ENCODE results near the gene PAPOLG. TPM values are rescaled to one million over a fixed set of nuclear protein-coding genes. Genes with fewer than 3 reads are reported as not detected.

PAPOLG gene
- total RNA-seq = 10 to 100 TPM; 19.6 to 25.4 (median 19.8) TPM
- total RNA-seq (2013) = 45.2 TPM

DNA sequence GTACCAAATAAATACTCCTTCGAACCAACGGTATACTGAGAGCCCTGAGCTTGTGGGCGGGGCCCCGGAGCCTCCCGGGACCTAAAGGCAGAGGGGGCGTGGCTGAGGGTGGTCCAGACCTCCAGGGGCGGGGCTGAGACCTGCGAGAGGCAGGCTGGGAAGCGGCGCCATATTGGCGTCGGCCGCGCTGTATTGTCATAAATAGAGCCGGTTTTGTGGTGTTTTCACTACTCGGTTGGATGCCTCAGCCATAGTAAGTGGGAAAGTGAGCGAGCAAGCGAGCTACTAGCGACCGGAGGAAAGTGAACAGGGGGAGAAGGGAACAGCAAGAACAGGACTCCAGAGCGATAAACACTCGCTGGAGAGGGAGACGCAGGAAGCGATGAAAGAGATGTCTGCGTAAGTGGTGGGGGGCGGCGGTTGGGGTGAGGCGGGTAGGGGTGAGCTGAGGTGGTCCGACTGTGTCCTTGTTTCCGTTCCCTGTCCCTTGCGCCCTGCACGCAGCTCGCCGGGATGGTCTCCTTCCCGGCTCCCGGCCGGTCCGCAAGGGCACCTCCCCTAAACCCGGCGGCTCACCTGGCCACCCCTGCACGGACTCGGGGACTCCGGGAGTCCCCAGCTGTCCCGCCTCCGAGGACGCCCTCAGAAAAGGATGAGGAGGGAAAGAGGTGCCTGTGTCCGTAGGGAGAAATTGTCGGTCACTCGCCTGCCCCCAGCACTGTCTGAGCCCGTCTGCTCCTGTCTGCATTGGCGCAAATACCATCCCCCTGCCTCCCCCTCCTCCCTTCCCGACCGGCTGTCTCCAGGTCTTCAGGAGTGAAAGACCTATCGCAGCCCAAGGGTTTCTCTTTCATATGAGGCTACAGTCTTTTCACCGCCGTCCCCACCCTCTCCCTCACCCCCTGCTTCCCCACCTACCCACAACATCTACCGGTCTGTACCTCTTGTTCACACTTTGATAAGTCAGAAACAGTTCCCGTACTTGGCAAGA lies at the start of gene PAPOLG:
Gene PAPOLG, plus strand, starts transcription at position 172 of the 991 bp plus-strand sequence. Its CDS starts 211 bp downstream, at position 383.
- ATAC-seq (peak; percentile 97 to 99 (median 99)), DNase-seq (peak; percentile 94 to 98)
- Mint-ChIP-seq H3K4me3 (peak within 1 kb of the TSS; percentile 98), H3K36me3 (peaks cover 21% of the 10 kb centered on the region), H3K9me3 (no peaks in the 10 kb centered on the region), H3K27me3 (ENCODE audit: low read depth in 2 of 2) (no peaks in the 10 kb centered on the region), H3K27ac (peak within 1 kb of the TSS; percentile 94 to 95), H3K4me1 (peaks cover 28 to 47% of the 10 kb centered on the region in 2 donors)
- WGBS (ENCODE audit: insufficient coverage) = under 1% methylated on average over 57 of the region's 58 CpGs
- Histone ChIP-seq H3K27ac (ENCODE audit: low read length) (peak within 1 kb of the TSS; percentile 83), H3K9me3 (ENCODE audit: control insufficient read depth, insufficient read depth, low read length) (no peaks in the 10 kb centered on the region), H3K4me1 (ENCODE audit: control insufficient read depth, insufficient read depth, low read length) (no peaks in the 10 kb centered on the region), H3K36me3 (ENCODE audit: control insufficient read depth, insufficient read depth, low read length) (peaks cover 18% of the 10 kb centered on the region), H3K4me3 (ENCODE audit: low read length) (peak within 1 kb of the TSS; percentile 79), H3K27me3 (ENCODE audit: control insufficient read depth, insufficient read depth, low read length) (no peaks in the 10 kb centered on the region)
- TF ChIP-seq, protein P1, sequence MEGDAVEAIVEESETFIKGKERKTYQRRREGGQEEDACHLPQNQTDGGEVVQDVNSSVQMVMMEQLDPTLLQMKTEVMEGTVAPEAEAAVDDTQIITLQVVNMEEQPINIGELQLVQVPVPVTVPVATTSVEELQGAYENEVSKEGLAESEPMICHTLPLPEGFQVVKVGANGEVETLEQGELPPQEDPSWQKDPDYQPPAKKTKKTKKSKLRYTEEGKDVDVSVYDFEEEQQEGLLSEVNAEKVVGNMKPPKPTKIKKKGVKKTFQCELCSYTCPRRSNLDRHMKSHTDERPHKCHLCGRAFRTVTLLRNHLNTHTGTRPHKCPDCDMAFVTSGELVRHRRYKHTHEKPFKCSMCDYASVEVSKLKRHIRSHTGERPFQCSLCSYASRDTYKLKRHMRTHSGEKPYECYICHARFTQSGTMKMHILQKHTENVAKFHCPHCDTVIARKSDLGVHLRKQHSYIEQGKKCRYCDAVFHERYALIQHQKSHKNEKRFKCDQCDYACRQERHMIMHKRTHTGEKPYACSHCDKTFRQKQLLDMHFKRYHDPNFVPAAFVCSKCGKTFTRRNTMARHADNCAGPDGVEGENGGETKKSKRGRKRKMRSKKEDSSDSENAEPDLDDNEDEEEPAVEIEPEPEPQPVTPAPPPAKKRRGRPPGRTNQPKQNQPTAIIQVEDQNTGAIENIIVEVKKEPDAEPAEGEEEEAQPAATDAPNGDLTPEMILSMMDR (IDR thresholded peaks at IDR 0.05) = no peak
- intact Hi-C loops (cut with micrococcal nuclease) = no loop called here

- DNase-seq = peak in 1 of 2 donors; percentile 67
- Histone ChIP-seq H3K4me1 (ENCODE audit: control insufficient read depth, insufficient read depth, low read length) (no peaks in the 10 kb centered on the region), H3K27me3 (ENCODE audit: control insufficient read depth, insufficient read depth, low read length) (no peaks in the 10 kb centered on the region), H3K4me3 (ENCODE audit: low read length) (no peak overlapping the region), H3K36me3 (ENCODE audit: control insufficient read depth, insufficient read depth, low read length) (no peaks in the 10 kb centered on the region), H3K9me3 (ENCODE audit: control insufficient read depth, insufficient read depth, low read length) (no peaks in the 10 kb centered on the region), H3K27ac (ENCODE audit: low read length) (no peak overlapping the region)
- H3K36me3 Mint-ChIP-seq = no peaks in the 10 kb centered on the region
- TF ChIP-seq, protein P1 (IDR thresholded peaks at IDR 0.05) = peak; percentile 80
- no peaks in the 10 kb centered on the region for H3K9me3 Mint-ChIP-seq
- intact Hi-C loops (cut with micrococcal nuclease) = loop anchor here (1.0 kb wide), 1 partner anchor 291 kb away; no protein-coding TSS in a partner anchor
- WGBS (ENCODE audit: insufficient coverage) = 69% methylated on average over 11 of the region's 11 CpGs
- no peak overlapping the region for H3K4me3 Mint-ChIP-seq
- peaks cover 4 to 14% of the 10 kb centered on the region in 2 donors for H3K27me3 Mint-ChIP-seq (ENCODE audit: low read depth in 2 of 2)
- no peak overlapping the region for H3K27ac Mint-ChIP-seq
- peaks cover 5 to 8% of the 10 kb centered on the region in 2 donors for H3K4me1 Mint-ChIP-seq
- ATAC-seq = peak; percentile 68 to 75 (median 74)
Measured at GRCh38 chr2:60707750-60708371, 48.2 kb upstream of the PAPOLG start.

DNA sequence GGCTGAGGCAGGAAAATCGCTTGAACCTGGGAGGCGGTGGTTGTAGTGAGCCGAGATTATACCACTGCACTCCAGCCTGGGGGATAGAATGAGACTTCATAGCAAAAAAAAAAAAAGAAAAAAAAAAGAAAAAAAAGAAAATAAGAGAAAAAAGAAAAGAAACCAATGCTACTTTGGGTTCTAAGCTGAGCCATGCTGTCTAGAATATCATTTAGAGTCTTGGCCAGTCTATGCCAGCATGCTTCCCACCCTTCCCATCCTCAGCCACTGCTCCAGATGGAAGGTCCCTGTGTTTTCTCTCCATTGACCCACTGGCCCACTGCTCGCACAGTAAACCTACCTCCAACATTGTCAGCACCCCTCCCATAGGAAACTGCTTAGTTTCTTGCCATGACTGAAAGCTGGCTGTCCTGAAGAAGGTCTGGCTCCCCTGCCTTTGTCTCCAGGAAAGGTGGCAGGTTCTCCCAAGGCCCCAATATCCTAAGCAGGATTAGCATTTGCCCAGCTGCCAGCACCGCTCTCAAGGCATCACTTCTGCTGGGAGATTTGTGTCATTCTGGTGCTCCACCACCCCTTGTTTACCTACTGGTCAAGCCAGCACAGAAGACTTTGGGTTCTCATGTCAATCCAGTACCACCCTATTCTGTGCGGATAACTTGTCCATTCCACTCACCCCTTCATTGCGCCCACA lies 47.3 kb upstream of the PAPOLG start:
- no peaks in the 10 kb centered on the region for H3K27me3 ChIP-seq (ENCODE audit: control insufficient read depth, insufficient read depth, low read length)
- H3K9me3 ChIP-seq (ENCODE audit: control insufficient read depth, insufficient read depth, low read length) = no peaks in the 10 kb centered on the region
- no peaks in the 10 kb centered on the region for H3K36me3 Mint-ChIP-seq
- ATAC-seq (no peak), DNase-seq (no peak)
- H3K27ac ChIP-seq (ENCODE audit: low read length) = no peak overlapping the region
- H3K4me1 ChIP-seq (ENCODE audit: control insufficient read depth, insufficient read depth, low read length) = no peaks in the 10 kb centered on the region
- WGBS (ENCODE audit: insufficient coverage) = 96% methylated on average over 7 of the region's 7 CpGs
- TF ChIP-seq, protein P1 (IDR thresholded peaks at IDR 0.05) = no peak
- no peak overlapping the region for H3K4me3 Mint-ChIP-seq
- no peak overlapping the region for H3K27ac Mint-ChIP-seq
- H3K4me3 ChIP-seq (ENCODE audit: low read length) = no peak overlapping the region
- peaks cover 5 to 8% of the 10 kb centered on the region in 2 donors for H3K4me1 Mint-ChIP-seq
- H3K9me3 Mint-ChIP-seq = no peaks in the 10 kb centered on the region
- H3K27me3 Mint-ChIP-seq (ENCODE audit: low read depth in 2 of 2) = peaks cover 4 to 14% of the 10 kb centered on the region in 2 donors
- no peaks in the 10 kb centered on the region for H3K36me3 ChIP-seq (ENCODE audit: control insufficient read depth, insufficient read depth, low read length)
- intact Hi-C loops (cut with micrococcal nuclease) = no loop called here
